Immature natural killer cell (primary cell): ENCODE results near the gene NTSR2. TPM values are rescaled to one million over a fixed set of nuclear protein-coding genes. Genes with fewer than 3 reads are reported as not detected.
A peak's percentile ranks its signal among the peaks of the same experiment; 100 is the strongest.

Experiments used
- DNase-seq, 3 donors: peaks; one replicate each; pipeline ENCODE4 v3.0.0; 2022; ENCODE audit warnings: mixed read lengths in 1 of 3
- H3K27ac Mint-ChIP-seq, 6 donors: one replicate each; pipeline ENCODE4 v1.8.0; 2020; ENCODE audit warnings: mixed read lengths in 6 of 6, mild to moderate bottlenecking in 5 of 6, inconsistent platforms in 4 of 6, moderate library complexity in 3 of 6
- H3K27me3 Mint-ChIP-seq, 3 donors: one replicate each; pipeline ENCODE4 v1.8.0; 2020 to 2021; ENCODE audit warnings: low read depth in 3 of 3, mild to moderate bottlenecking in 3 of 3, mixed read lengths in 3 of 3, moderate library complexity in 3 of 3, inconsistent platforms in 1 of 3
- H3K36me3 Mint-ChIP-seq, 3 donors: one replicate each; pipeline ENCODE4 v1.8.0; 2020; ENCODE audit warnings: mixed read lengths in 3 of 3, inconsistent platforms in 2 of 3, mild to moderate bottlenecking in 2 of 3
- H3K4me1 Mint-ChIP-seq, 2 donors: one replicate each; pipeline ENCODE4 v1.8.0; 2020; ENCODE audit warnings: inconsistent platforms in 2 of 2, mild to moderate bottlenecking in 2 of 2, mixed read lengths in 2 of 2, moderate library complexity in 1 of 2
- H3K4me3 Mint-ChIP-seq, 5 donors: one replicate each; pipeline ENCODE4 v1.8.0; 2020; ENCODE audit warnings: mild to moderate bottlenecking in 5 of 5, mixed read lengths in 5 of 5, inconsistent platforms in 3 of 5, moderate library complexity in 3 of 5
- H3K9me3 Mint-ChIP-seq, 6 donors: one replicate each; pipeline ENCODE4 v1.8.0; 2020; ENCODE audit warnings: mild to moderate bottlenecking in 6 of 6, mixed read lengths in 6 of 6, inconsistent platforms in 4 of 6, moderate library complexity in 3 of 6
- polyA plus RNA-seq, 3 donors: library from polyadenylated mRNA; unstranded; fragments of 300-500 nt; fragmentation: Illumina TruSeq; gene quantifications; one replicate each; pipeline ENCODE4 v1.2.3, GENCODE V29; 2021

The NTSR2 gene
- polyA plus RNA-seq, 3 donors from 2014 or later = not detected

DNA sequence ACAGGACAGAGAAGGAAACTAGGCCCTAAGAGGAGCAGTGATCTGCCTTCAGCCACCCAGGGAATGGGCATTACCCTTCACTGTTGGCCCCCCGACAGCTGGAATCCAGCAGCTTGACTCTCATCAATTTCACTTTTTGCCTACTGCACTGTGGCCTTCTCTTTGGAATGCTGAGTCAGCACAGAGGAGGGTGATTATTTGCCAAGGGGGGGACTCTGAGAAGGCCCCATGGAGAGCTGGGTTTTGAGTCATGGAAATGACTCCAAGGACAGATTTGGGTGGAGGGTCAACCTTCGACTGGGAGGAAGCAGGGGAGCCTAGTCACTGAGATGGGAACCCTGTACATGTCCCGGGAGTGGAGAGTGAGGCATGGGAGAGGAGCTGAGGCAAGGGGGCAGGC lies 38.1 kb upstream of the NTSR2 start:
- H3K9me3 Mint-ChIP-seq = peaks cover 0 to 1% (median 0%) of the 10 kb centered on the region in 6 donors
- H3K36me3 Mint-ChIP-seq = peaks cover 0 to 3% (median 0%) of the 10 kb centered on the region in 3 donors

DNA sequence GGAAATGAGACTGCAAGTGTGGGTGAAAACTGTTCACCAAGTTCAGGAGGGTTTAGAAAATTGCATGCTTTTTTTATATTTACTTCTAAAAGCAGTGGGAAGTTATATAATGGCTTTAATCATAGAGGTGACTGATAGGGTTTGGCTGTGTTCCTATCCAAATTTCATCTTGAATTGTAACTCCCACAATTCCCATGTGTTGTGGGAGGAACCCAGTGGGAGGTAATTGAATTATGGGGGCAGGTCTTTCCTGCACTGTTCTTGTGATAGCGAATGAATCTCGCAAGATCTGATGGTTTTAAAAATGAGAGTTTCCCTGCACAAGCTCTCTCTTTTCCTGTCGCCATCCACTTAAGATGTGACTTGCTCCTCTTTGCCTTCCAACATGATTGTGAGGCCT lies 35.7 kb upstream of the NTSR2 start:
- Mint-ChIP-seq H3K9me3 (peaks cover 0 to 1% (median 0%) of the 10 kb centered on the region in 6 donors), H3K27ac (no peak overlapping the region), H3K27me3 (peaks cover 0 to 5% (median 0%) of the 10 kb centered on the region in 3 donors), H3K36me3 (peaks cover 0 to 3% (median 0%) of the 10 kb centered on the region in 3 donors), H3K4me3 (no peak overlapping the region), H3K4me1 (no peaks in the 10 kb centered on the region)
- DNase-seq = no peak

More for the DNA sequence above, 38.1 kb upstream of the NTSR2 start:
- H3K4me1 Mint-ChIP-seq = no peaks in the 10 kb centered on the region
- peaks cover 0 to 5% (median 0%) of the 10 kb centered on the region in 3 donors for H3K27me3 Mint-ChIP-seq
- no peak overlapping the region for H3K27ac Mint-ChIP-seq
- DNase-seq = no peak
- no peak overlapping the region for H3K4me3 Mint-ChIP-seq

DNA sequence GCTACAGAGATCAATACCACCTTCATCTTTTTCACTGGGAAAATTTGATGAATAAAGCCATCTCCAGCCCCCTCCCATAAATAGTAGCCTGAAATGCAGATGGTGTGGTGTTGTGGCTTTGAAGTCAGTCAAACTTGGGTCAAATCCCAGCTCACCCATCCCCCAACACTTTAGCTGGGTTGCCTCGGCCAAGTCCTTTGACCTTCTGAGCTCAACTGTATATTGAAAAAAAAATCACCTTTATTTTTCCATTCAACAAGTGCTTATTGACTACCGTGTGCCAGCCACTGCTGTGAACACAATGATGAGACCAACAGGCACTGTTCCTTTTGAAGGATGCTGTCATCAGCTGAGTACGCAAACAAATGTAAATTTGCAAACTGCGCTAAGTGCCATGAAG lies 35.1 kb upstream of the NTSR2 start:
- Mint-ChIP-seq H3K36me3 (peaks cover 0 to 3% (median 0%) of the 10 kb centered on the region in 3 donors), H3K9me3 (peaks cover 0 to 1% (median 0%) of the 10 kb centered on the region in 6 donors), H3K27me3 (peaks cover 0 to 5% (median 0%) of the 10 kb centered on the region in 3 donors), H3K4me3 (no peak overlapping the region), H3K4me1 (no peaks in the 10 kb centered on the region), H3K27ac (peak overlapping the region in 1 of 6 donors; percentile 1)
- DNase-seq = no peak

DNA sequence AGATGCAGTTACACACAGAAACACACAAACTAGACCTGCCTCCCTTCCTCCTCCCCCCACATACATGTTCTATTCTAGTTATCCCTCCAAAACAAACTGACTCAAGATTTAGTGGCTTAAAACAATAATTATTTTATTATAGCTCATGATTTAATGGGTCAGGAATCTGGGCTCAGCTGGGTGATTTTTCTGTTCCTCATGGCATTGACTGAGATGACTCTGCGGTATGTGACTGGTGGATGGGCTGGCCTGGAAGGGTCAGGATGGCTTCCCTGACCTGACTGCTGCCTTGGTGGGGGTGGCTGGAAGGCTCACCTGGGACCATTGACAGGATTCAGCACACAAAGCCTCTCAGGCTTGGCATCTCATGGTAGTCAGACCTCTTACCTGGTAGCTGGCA lies 33.7 kb upstream of the NTSR2 start:
- no peak for DNase-seq
- Mint-ChIP-seq H3K9me3 (peaks cover 0 to 1% (median 0%) of the 10 kb centered on the region in 6 donors), H3K27me3 (peaks cover 0 to 5% (median 0%) of the 10 kb centered on the region in 3 donors), H3K4me1 (no peaks in the 10 kb centered on the region), H3K4me3 (no peak overlapping the region), H3K36me3 (peaks cover 0 to 3% (median 0%) of the 10 kb centered on the region in 3 donors), H3K27ac (no peak overlapping the region)

DNA sequence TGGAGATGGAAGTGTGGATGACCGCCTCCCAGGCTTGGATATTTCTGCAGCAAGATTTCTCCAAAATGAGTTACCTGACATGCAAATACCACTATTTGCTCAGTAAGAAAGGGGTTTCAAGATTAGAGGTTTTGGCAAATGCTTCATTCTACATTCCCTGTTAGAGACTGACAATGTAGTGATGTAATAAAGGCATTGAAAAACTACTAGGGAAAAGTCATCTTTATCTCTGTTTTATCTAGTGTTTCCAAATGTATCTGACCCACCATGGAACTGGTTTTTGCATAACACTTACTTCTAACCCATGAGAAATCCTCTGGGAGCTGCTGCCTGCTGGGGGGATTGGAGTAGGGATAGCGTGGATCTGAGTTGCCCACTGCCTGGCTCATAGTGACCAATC lies 33.0 kb upstream of the NTSR2 start:
- Mint-ChIP-seq H3K9me3 (peaks cover 0 to 1% (median 0%) of the 10 kb centered on the region in 6 donors), H3K36me3 (peaks cover 0 to 3% (median 0%) of the 10 kb centered on the region in 3 donors), H3K4me1 (no peaks in the 10 kb centered on the region), H3K27ac (no peak overlapping the region), H3K4me3 (no peak overlapping the region), H3K27me3 (peaks cover 0 to 5% (median 0%) of the 10 kb centered on the region in 3 donors)
- no peak for DNase-seq

DNA sequence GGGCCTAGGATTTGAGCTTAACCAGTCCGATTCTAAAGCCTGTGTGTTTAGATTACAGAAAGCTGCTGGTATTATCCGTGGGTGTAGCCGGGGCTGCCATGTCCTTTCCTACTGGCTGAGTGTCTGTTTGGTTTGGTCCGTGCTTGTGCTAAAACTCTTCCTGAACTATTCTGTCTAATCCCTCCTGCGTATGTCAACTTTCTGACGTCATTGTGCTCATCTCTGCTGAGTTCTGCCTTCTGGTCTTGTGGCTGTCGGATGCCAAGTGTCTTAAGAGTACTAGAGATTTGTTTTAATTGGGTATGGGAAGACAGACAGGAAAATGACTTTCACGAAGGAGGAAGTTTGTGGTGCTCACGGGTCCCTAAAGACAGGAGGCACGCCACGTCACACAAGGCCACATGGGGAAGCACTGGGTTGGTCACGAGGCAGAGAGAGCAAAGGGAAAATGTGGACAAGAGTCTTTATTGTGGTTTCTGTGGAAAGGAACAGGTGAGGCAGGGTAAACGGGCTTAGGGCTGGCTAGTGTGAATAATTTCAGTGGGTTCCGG lies 31.8 kb upstream of the NTSR2 start:
- no peak overlapping the region for H3K27ac Mint-ChIP-seq
- peak in 1 of 3 donors; percentile 11 for DNase-seq
- H3K27me3 Mint-ChIP-seq = peaks cover 0 to 2% (median 0%) of the 10 kb centered on the region in 3 donors
- H3K9me3 Mint-ChIP-seq = peaks cover 0 to 1% (median 0%) of the 10 kb centered on the region in 6 donors
- H3K4me3 Mint-ChIP-seq = no peak overlapping the region
- H3K4me1 Mint-ChIP-seq = no peaks in the 10 kb centered on the region
- no peaks in the 10 kb centered on the region for H3K36me3 Mint-ChIP-seq

DNA sequence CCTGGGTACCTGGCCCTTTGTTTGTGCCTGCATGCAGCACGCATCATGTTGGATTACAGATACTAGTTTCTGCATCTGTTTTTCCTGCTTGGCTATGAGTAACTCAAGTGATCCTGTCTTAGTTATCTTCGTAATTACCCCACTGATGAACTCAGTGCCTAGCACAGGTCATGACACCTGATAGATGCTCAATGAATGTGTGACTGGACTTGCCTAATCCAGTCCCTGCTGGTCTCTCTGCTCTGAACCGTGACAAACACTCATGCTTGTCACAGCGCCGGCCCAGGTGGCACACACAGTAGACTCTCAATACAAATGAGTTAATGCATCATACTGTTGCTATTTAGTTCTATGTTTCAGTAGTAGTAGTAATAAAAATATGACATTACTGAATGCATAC lies 31.2 kb upstream of the NTSR2 start:
- no peaks in the 10 kb centered on the region for H3K36me3 Mint-ChIP-seq
- no peak for DNase-seq
- peaks cover 0 to 2% (median 0%) of the 10 kb centered on the region in 3 donors for H3K27me3 Mint-ChIP-seq
- H3K4me3 Mint-ChIP-seq = no peak overlapping the region
- H3K4me1 Mint-ChIP-seq = no peaks in the 10 kb centered on the region
- H3K9me3 Mint-ChIP-seq = peaks cover 0 to 1% (median 0%) of the 10 kb centered on the region in 6 donors
- H3K27ac Mint-ChIP-seq = no peak overlapping the region

DNA sequence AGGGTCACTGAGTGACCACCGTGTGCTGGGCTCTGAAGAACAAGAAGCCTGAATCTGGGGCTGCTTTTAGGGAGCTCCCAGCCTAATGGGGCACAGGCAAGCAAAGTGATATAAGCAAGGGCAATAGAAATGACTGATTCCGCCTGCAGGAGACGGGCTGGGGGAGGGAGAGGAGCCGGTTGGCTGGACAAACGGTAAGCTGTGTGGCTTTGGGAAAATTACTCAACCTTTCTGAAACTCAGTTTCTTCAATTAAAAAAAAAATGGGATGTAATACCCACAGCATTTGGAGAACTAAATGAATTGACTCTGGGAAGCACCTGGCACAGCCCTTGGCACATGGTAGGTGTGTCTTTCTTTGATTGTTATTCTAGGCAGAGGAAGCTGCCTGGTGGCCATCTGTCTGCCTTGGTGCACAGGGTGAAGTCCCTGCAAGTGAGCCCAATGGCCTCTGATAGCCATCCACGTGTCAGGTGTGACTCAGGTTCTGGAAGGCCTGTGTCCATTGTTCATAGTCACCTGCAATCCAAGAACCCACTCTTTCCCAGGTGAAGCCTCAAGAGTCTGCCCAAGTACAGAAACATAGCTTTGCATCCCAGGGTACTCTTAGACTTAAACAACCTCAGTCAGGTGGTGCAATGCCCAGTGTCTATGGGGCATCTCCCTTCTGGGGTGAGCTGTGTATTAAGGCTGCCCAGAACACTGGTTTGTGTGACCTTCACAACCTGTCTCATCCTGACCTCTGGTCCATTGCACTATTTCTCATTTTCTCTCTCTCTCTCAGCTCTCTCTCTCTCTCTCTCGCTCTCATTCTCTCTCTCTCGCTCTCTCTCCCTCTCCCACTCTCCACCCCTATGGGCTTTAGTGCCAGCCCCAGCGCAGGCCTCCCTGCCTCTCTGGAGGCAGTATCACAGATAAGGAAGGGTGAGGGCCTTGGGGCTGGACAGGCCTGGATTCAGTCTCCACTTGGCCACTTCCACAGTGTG lies 30.0 kb upstream of the NTSR2 start:
- Mint-ChIP-seq H3K27me3 (peaks cover 0 to 2% (median 0%) of the 10 kb centered on the region in 3 donors), H3K9me3 (no peaks in the 10 kb centered on the region), H3K27ac (no peak overlapping the region), H3K4me3 (no peak overlapping the region), H3K36me3 (no peaks in the 10 kb centered on the region), H3K4me1 (no peaks in the 10 kb centered on the region)
- DNase-seq = no peak

DNA sequence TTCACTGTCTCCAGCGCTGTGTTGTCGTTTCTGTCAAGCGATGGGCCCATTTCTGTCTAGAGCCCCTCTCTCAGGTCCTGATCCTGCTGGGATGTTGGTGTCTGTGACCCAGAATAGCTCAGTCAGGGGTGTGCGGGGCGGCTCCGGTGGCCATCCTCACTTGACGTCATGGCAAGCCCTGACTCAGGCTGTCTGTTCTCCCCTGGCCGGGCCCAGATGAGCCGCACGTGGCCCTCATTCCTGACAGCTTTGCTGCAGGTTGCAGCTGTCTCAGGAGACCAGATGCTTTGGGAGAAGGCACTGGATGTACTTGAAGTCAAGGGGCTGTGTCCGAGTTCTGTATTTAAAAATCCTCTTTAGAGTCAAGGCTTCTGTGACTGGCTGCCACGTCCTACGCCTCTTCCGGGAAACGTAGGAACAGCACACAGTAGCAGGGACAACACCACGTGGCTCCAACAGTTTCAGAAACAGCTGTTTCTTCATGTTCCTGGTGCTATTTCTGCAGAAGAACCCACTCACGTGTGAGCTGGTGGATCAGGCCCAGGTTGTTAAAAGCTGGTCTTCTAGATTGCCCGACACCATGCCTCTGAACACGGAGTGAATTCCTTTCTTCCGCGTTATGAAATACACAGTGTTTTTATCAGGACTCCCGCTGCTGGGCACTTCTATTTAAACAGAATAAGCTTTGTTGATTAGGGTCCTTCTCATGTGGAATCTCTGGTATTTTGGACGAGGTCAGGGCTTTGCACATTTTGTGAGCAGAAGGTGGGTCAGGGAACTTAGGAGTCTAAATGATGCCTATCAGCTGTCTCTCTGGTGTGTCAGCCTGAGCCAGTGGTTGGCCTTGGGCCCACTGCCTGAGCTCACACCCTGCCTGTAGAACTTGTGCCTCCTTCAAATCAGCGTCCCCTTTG lies 28.3 kb upstream of the NTSR2 start:
- DNase-seq = no peak
- no peaks in the 10 kb centered on the region for H3K4me1 Mint-ChIP-seq
- H3K27ac Mint-ChIP-seq = no peak overlapping the region
- H3K36me3 Mint-ChIP-seq = no peaks in the 10 kb centered on the region
- H3K27me3 Mint-ChIP-seq = peaks cover 0 to 2% (median 0%) of the 10 kb centered on the region in 3 donors
- no peak overlapping the region for H3K4me3 Mint-ChIP-seq
- H3K9me3 Mint-ChIP-seq = no peaks in the 10 kb centered on the region

DNA sequence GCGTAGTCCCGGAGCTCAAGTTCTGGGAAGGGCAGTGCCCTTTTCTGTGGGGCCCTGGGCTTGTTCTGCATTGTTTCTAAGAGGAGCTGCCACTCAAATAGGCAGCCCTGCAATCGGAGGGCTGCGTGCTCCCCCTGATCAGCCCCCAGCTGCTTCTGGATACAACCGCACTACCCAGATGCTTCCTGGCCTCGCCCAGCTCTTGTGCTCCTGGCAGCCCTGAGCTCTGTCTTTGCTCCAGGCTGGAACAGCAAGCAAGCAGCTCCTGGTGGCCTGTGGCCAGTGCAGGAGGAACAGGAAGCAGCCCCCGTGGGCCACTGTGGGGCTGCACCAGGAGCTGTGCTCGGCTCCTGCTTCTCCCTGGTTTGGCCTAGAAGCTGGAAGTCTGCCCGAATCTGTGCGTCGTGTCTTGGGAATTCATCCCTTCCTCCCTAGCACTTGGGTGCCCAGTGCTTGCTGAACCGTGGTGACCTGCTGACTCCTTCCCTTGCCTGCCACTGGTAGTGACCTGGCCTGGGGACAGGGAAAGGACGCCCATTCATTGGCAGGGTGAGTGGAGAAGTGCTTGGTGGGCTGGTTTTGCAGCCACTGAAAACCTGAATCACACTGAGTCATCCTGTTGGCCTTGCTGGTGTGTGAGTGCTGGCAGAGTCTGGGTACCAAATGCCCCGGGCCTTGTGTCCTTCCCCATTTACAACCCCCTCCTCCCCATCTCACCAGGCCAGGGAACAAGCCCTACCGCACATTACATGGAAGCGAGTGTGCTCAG lies 27.3 kb upstream of the NTSR2 start:
- no peak for DNase-seq
- Mint-ChIP-seq H3K9me3 (no peaks in the 10 kb centered on the region), H3K27ac (no peak overlapping the region), H3K4me1 (no peaks in the 10 kb centered on the region), H3K4me3 (no peak overlapping the region), H3K36me3 (no peaks in the 10 kb centered on the region), H3K27me3 (peaks cover 0 to 2% (median 0%) of the 10 kb centered on the region in 3 donors)

DNA sequence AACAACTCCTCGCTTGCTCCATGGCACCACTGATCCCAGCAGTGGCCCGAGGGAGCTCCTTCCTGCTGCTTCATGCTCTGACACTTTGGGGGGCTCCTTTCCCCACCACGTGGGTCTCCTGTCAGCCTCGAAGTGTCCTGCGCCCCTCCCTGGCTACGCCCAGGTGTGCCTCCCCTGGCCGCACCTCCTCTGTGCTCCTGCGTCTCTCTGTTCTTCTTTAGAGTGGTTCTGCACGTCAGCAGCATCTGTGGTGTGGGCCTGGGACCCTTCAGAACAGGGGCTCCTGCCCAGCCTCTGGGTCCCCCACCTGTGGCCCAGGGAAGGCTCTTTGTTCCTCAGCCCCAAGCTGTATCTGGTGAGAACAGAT lies 26.7 kb upstream of the NTSR2 start:
- no peak for DNase-seq
- H3K9me3 Mint-ChIP-seq = no peaks in the 10 kb centered on the region
- no peak overlapping the region for H3K27ac Mint-ChIP-seq
- no peaks in the 10 kb centered on the region for H3K4me1 Mint-ChIP-seq
- H3K36me3 Mint-ChIP-seq = no peaks in the 10 kb centered on the region
- H3K27me3 Mint-ChIP-seq = peaks cover 0 to 2% (median 0%) of the 10 kb centered on the region in 3 donors
- H3K4me3 Mint-ChIP-seq = no peak overlapping the region

DNA sequence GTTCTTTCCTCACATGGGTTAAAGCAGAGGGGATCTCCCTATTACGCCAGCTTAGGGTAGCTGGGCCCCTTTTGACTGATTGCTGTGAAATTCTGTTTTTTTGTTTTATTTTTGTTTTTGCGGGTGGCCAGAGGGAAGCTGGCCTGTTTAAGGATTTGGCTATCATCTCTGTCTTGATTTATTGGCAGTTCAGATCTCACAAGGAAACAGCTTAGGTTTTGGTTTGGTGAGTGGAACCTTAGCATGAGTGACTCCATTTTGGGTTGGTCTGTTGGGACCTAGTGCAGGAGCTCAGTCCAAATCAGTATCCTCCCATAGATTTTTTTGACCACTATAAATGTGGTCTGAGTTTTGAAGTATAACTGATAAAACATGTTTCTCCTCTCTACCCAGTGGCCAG lies 25.6 kb upstream of the NTSR2 start:
- H3K36me3 Mint-ChIP-seq = no peaks in the 10 kb centered on the region
- peaks cover 0 to 2% (median 0%) of the 10 kb centered on the region in 3 donors for H3K27me3 Mint-ChIP-seq
- no peak overlapping the region for H3K27ac Mint-ChIP-seq
- H3K4me3 Mint-ChIP-seq = no peak overlapping the region
- no peaks in the 10 kb centered on the region for H3K4me1 Mint-ChIP-seq
- H3K9me3 Mint-ChIP-seq = no peaks in the 10 kb centered on the region
- DNase-seq = no peak
